Subcutaneous abdominal adipose tissue (tissue), 5 donors: ENCODE data around the gene ALK.

ENCODE experiments used
- H3K27ac ChIP-seq: one replicate; pipeline ENCODE4 v1.7.0; 2013; ENCODE audit warnings: low read depth, mild to moderate bottlenecking, inconsistent platforms, low read length, moderate library complexity
- H3K27me3 ChIP-seq, 5 donors: one replicate each; pipeline ENCODE4 v1.7.0; 2013; ENCODE audit warnings: low read length in 5 of 5, inconsistent platforms in 1 of 5; ENCODE audit not compliant: control insufficient read depth in 5 of 5, insufficient read depth in 4 of 5
- H3K36me3 ChIP-seq, 5 donors: one replicate each; pipeline ENCODE4 v1.7.0; 2013; ENCODE audit warnings: low read length in 5 of 5; ENCODE audit not compliant: control insufficient read depth in 5 of 5, insufficient read depth in 5 of 5
- H3K4me1 ChIP-seq, 5 donors: one replicate each; pipeline ENCODE4 v1.7.0; 2013; ENCODE audit warnings: low read length in 5 of 5, mild to moderate bottlenecking in 3 of 5, moderate library complexity in 1 of 5; ENCODE audit not compliant: control insufficient read depth in 5 of 5, insufficient read depth in 5 of 5
- H3K4me3 ChIP-seq, 5 donors: one replicate each; pipeline ENCODE4 v1.7.0; 2013; ENCODE audit warnings: low read length in 5 of 5, low read depth in 1 of 5
- H3K9ac ChIP-seq, 5 donors: one replicate each; pipeline ENCODE4 v1.7.0; 2013; ENCODE audit warnings: low read length in 5 of 5, mild to moderate bottlenecking in 4 of 5, moderate library complexity in 3 of 5
- H3K9me3 ChIP-seq, 5 donors: one replicate each; pipeline ENCODE4 v1.7.0; 2013; ENCODE audit warnings: low read length in 5 of 5; ENCODE audit not compliant: control insufficient read depth in 5 of 5
- donor health status: healthy.
- donor health status: healthy.
- donor health status: healthy.
- donor health status: healthy.
- donor health status: healthy.

ALK gene

DNA sequence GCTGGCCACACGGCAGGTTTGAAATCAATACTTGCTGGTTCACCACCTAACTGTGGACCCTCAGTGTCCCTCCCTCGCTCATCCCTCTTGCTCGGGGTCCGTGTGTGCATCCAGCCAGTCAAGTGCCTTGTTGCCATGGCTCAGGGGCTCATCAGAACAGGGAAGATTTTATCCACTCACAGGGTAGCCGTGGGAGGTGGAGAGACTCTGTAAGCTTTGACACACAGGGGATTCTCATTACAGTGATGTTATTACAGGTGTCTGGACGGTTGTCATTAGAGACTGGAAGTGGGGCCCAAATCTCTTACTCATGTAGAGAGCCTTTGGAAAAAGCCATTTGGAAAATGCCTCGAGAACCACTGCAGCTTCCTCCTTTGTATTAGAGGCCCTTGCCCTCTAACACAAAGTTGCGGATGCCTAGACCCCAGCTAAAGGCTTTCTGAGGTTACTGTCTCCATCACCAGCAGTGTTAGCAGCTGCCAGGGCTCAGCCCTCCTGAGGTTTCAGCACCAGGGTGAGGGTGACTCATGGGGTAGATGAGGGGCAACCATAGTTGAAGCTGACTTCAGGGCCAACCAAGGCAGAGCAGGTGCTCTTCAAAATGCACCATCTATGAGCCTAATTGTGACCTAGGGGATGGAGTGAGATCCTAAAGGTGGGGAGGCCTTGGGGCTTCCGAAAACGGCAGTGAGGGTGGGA is 610.6 kb downstream of the ALK start:
- no peaks in the 10 kb centered on the region for H3K9me3 ChIP-seq
- H3K27ac ChIP-seq: no peak overlapping the region
- peaks cover 0 to 14% (median 4%) of the 10 kb centered on the region in 5 donors for H3K27me3 ChIP-seq
- no peak overlapping the region for H3K4me3 ChIP-seq
- no peak overlapping the region for H3K9ac ChIP-seq
- peaks cover 0 to 17% (median 4%) of the 10 kb centered on the region in 5 donors for H3K4me1 ChIP-seq
- no peaks in the 10 kb centered on the region for H3K36me3 ChIP-seq

DNA sequence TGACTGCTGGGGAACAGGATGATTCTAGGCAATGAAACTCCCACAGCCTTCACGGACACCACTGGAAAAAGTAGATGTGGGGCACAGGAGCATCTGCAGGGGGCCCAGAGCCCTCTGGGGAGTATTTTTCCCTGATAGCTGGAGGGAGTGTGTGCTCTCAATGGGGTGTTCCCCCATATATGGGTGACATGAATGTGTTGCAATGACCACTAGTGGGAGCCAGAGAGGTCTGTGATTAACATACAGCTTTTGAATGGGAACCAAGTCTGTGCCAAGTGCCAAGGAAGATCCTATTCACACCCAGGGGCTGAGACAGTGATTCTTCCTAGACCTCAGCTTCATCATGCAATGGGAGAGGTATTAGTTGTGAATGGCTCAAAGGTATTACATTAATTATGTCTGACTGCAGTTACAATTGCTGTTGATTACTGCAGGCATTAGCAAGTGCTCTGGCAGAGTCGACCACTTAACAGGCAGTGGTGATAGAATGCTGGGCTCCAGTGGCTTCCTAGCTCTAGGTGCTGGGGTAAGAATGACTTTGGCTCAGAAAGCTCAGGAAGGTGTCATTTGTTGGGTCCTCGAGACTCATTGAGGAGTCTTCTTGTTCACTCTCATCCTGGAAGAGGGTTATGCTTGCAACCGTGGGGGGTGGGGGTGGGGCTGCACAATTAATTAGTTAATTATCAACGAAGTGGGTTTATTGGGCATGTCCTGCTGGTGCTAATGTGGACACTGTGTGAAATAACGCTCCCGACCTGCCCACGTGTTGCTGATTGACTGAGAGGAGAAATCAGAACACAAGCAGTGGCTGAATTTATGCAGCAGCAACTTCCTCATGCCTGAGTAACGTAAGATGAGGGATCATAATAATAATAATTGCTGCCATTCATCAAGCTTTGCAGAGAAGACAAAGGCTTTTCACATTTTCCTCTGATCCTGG is 612.0 kb downstream of the ALK start:
- Histone ChIP-seq H3K27ac (no peak overlapping the region), H3K4me3 (no peak overlapping the region), H3K27me3 (peaks cover 0 to 14% (median 1%) of the 10 kb centered on the region in 5 donors), H3K9ac (no peak overlapping the region), H3K9me3 (no peaks in the 10 kb centered on the region), H3K36me3 (no peaks in the 10 kb centered on the region), H3K4me1 (peaks cover 0 to 21% (median 3%) of the 10 kb centered on the region in 5 donors)

DNA sequence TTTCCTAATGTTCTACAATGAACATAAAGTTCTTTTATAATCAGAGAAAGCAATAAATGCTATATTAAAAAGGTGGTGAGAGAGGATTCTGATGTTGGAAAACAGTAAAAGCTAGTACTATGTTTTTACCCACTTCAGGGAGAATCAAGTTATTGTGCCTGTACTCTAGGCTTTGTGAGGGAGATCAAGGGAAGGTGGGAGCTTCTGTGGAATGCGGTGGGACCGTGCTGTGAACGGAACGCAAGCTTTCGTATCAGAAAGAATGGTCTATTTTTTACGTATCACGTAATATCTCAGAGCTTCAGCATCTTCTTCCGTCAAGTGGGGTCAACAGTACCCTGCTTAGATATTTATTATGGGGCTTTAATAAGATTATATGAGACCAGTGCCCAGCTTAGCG is 613.0 kb downstream of the ALK start:
- Histone ChIP-seq H3K36me3 (no peaks in the 10 kb centered on the region), H3K4me3 (no peak overlapping the region), H3K27ac (no peak overlapping the region)

DNA sequence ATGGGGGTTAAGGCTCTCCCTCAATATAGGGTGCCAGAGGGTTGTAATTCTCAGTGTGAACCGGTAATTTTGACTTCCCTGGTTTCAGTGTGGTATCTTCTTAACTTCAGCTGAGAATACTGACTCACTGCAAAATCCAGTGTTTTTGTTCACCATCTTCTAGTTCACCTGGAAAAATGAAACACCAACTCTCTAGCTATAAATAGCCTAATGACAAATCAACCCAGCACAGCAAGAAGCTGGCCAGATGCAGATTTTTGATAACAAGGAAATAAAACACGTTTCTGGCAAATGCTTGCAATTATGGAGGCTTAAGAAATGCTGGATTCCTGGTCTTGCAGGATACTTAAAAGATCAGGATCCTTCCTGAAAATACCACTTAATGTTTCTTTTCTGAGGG is 613.9 kb downstream of the ALK start:
- H3K27ac ChIP-seq: no peak overlapping the region
- no peaks in the 10 kb centered on the region for H3K9me3 ChIP-seq
- H3K27me3 ChIP-seq: peaks cover 0 to 6% (median 3%) of the 10 kb centered on the region in 5 donors
- no peak overlapping the region for H3K9ac ChIP-seq
- H3K36me3 ChIP-seq: no peaks in the 10 kb centered on the region
- peaks cover 0 to 21% (median 3%) of the 10 kb centered on the region in 5 donors for H3K4me1 ChIP-seq
- no peak overlapping the region for H3K4me3 ChIP-seq

More for the DNA sequence above, 613.0 kb downstream of the ALK start:
- Histone ChIP-seq H3K27me3 (peaks cover 0 to 13% (median 3%) of the 10 kb centered on the region in 5 donors), H3K9me3 (no peaks in the 10 kb centered on the region), H3K4me1 (peaks cover 0 to 21% (median 3%) of the 10 kb centered on the region in 5 donors), H3K9ac (no peak overlapping the region)

DNA sequence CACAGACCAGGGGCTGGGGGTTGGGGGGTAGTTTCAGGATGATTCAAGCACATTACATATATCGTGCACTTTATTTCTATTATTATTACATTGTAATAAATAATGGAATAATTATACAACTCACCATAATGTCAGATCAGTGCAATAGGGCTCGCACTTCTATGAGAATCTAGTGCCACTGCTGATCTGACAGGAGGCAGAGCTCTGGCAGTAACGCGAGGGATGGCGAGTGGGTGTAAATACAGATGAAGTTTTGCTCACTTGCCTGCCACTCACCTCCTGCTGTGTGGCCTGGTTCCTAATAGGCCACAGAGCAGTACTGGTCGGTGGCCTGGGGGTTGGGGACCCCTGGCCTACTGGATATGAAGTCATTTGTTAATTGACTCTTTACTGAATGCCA is 615.6 kb downstream of the ALK start:
- no peaks in the 10 kb centered on the region for H3K9me3 ChIP-seq
- H3K4me3 ChIP-seq: no peak overlapping the region
- no peak overlapping the region for H3K27ac ChIP-seq
- H3K36me3 ChIP-seq: no peaks in the 10 kb centered on the region
- peaks cover 0 to 8% (median 3%) of the 10 kb centered on the region in 5 donors for H3K27me3 ChIP-seq
- H3K9ac ChIP-seq: no peak overlapping the region
- H3K4me1 ChIP-seq: peaks cover 0 to 21% (median 3%) of the 10 kb centered on the region in 5 donors

DNA sequence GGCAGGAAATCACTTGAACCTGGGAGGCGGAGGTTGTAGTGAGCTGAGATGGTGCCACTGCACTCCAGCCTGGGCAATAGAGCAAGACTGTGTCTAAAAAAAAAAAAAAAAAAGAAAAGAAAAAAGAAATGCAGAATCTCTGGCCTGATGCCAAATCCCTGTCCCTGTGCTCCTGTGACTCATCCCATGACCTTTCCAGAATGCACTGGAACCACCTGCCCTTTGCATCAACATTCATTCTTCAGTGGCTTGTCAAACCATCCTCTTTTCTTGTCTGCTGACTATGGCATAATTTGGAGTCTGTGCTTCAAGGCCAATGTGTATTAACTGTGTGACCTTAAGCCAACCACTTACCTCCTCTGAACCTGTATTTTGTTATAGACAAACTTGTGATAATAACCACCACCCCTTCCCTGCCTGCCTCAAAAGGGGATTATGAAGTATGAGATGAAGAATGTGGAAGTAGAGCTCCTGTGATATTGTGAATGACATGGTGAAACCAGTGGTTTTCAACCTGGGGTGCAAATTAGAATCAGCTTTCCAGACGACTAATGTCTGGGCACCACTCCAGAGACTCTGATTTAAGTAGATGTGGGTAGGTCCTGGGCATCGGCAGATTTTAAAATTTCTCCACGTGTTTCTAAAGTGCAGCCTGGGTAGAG is 616.9 kb downstream of the ALK start:
- Histone ChIP-seq H3K9me3 (no peaks in the 10 kb centered on the region), H3K4me3 (no peak overlapping the region), H3K9ac (no peak overlapping the region), H3K27me3 (peaks cover 0 to 8% (median 3%) of the 10 kb centered on the region in 5 donors), H3K27ac (no peak overlapping the region), H3K36me3 (no peaks in the 10 kb centered on the region), H3K4me1 (peaks cover 0 to 21% (median 3%) of the 10 kb centered on the region in 5 donors)

DNA sequence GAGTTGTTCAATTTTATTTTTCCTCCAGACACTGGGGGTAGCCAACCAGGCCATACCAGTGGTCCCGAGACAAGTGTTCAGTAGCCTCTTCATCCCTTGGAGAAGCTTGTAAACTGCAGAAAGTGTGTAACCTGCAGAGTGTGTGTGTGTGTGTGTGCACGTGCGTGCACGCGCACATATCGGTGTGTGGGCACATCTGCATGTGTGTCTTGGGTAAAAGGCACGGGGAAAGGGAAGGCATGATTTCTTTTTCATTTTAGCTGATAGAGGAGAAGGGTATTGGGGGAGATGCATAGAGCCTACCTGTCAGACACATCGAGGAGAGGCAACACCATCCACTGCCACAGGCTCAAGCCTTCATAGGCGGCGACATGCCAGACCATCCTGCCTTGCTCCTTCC is 624.8 kb downstream of the ALK start:
- no peak overlapping the region for H3K9ac ChIP-seq
- H3K27ac ChIP-seq: no peak overlapping the region
- no peaks in the 10 kb centered on the region for H3K9me3 ChIP-seq
- H3K4me1 ChIP-seq: no peaks in the 10 kb centered on the region
- no peak overlapping the region for H3K4me3 ChIP-seq
- no peaks in the 10 kb centered on the region for H3K36me3 ChIP-seq
- H3K27me3 ChIP-seq: peaks cover 0 to 9% (median 2%) of the 10 kb centered on the region in 5 donors

DNA sequence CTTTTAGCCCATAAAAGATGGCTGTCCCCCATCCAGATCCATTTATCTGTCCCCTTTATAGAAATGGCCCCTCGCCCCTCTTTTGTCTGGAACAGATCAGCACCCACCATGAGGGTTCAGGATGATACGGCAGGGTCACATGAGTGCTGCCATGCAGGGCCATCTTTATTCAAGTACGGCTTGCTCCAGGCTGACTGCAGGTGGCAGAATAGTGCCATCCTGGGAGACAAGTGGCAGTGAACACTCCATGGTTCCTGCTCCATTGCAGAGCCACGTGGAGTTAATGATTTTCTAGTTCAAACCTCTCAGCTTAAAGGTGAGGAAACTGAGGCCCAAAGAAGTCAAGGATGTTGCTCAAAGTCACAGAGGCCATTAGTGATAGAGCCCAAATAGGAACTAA is 625.5 kb downstream of the ALK start:
- Histone ChIP-seq H3K9me3 (no peaks in the 10 kb centered on the region), H3K36me3 (no peaks in the 10 kb centered on the region), H3K9ac (no peak overlapping the region), H3K27ac (no peak overlapping the region), H3K4me1 (no peaks in the 10 kb centered on the region), H3K4me3 (no peak overlapping the region), H3K27me3 (peaks cover 0 to 5% (median 2%) of the 10 kb centered on the region in 5 donors)

DNA sequence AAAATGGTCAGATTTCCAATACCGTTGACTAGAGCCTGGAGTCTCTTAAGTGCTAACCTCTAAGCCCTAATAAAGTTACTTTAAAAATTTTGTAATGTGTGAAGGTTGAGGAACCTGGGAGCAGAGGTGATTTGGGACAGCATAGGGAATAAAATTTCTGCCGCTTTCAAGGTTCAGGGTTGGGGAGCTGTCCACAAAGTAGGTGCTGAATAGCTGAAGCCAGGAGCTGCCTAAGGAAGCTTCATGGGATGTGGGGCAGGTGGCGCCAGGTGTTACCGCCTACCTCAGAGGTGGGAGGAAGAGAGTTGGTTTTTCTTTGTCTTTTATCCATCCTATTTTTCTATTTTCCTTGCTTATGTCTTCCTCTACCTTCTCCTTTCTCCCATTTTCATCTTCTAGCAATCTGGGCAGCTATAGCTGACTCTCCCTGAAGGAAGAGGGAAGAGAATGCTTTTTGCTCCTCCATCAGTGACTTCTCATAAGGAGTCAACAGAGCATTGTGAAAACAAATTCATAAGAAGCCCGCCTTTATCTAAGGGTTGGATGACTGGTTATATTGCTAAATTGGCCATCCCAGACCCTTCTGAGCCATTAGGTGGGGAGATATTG is 627.5 kb downstream of the ALK start:
- no peak overlapping the region for H3K9ac ChIP-seq
- no peak overlapping the region for H3K4me3 ChIP-seq
- H3K27me3 ChIP-seq: peaks cover 0 to 10% (median 0%) of the 10 kb centered on the region in 5 donors
- no peaks in the 10 kb centered on the region for H3K4me1 ChIP-seq
- H3K36me3 ChIP-seq: no peaks in the 10 kb centered on the region
- no peak overlapping the region for H3K27ac ChIP-seq
- no peaks in the 10 kb centered on the region for H3K9me3 ChIP-seq
